ENCODE data around the gene NHLH1. TPM values are rescaled to one million over a fixed set of nuclear protein-coding genes. Genes with fewer than 3 reads are reported as not detected.
A peak's percentile ranks its signal among the peaks of the same experiment; 100 is the strongest.
"Not testable (repeated sequence)": the region's sequence is repeated elsewhere in the genome, so short reads cannot be mapped to it uniquely, and the experiment has no call there.

NHLH1 gene
- total and polyA plus RNA-seq, 3 experiments from 2014 or later = 0.38 to 0.48 TPM; not detected in 1

GRCh38 chr1:160373696-160374095 lies 6.8 kb downstream of the NHLH1 start:
- H3K27me3 ChIP-seq (ENCODE audit: insufficient read depth, low read length, poor library complexity, severe bottlenecking) = no peaks in the 10 kb centered on the region

GRCh38 chr1:160374306-160375110 lies 7.6 kb downstream of the NHLH1 start:
- ChIA-PET POLR2A (interaction anchor here (0.6 kb wide), 1 partner anchor 190 kb away, joined by 3 read pairs; no protein-coding TSS in a partner anchor), CTCF (interaction anchor here (0.7 to 1.4 kb wide), 4 partner anchors 24 to 232 kb away, joined by 3 to 6 read pairs (median 4); no protein-coding TSS in a partner anchor)
- peak overlapping the region in 2 of 8 donors; percentile 24 to 26 for H3K27ac Mint-ChIP-seq
- no peak for DNase-seq
- H3K4me1 ChIP-seq (ENCODE audit: insufficient read depth, low read length) = peaks cover 10% of the 10 kb centered on the region
- H3K9me3 Mint-ChIP-seq = no peaks in the 10 kb centered on the region
- H3K27me3 Mint-ChIP-seq = peaks cover 0 to 6% of the 10 kb centered on the region in 2 donors
- no peak overlapping the region for H3K27ac ChIP-seq (ENCODE audit: low read depth, low read length)
- H3K27me3 ChIP-seq (ENCODE audit: insufficient read depth, low read length, poor library complexity, severe bottlenecking) = no peaks in the 10 kb centered on the region
- no peaks in the 10 kb centered on the region for H3K36me3 ChIP-seq (ENCODE audit: insufficient read depth, low read length)
- H3K36me3 Mint-ChIP-seq = no peaks in the 10 kb centered on the region
- no peaks in the 10 kb centered on the region for H3K9me3 ChIP-seq (ENCODE audit: low read length)
- H3K4me3 ChIP-seq (ENCODE audit: low read length) = no peak overlapping the region
- H3K4me3 Mint-ChIP-seq = no peak overlapping the region
- peaks cover 13 to 14% (median 14%) of the 10 kb centered on the region in 3 donors for H3K4me1 Mint-ChIP-seq

More at GRCh38 chr1:160373696-160374095, 6.8 kb downstream of the NHLH1 start:
- Histone ChIP-seq H3K27ac (ENCODE audit: low read depth, low read length) (no peak overlapping the region), H3K36me3 (ENCODE audit: insufficient read depth, low read length) (no peaks in the 10 kb centered on the region), H3K4me3 (ENCODE audit: low read length) (no peak overlapping the region), H3K9me3 (ENCODE audit: low read length) (no peaks in the 10 kb centered on the region), H3K4me1 (ENCODE audit: insufficient read depth, low read length) (peaks cover 10% of the 10 kb centered on the region)
- no peak overlapping the region for H3K4me3 Mint-ChIP-seq
- peak overlapping the region in 1 of 8 donors; percentile 55 for H3K27ac Mint-ChIP-seq
- no peaks in the 10 kb centered on the region for H3K9me3 Mint-ChIP-seq
- POLR2A ChIA-PET = interaction anchor here (0.7 kb wide), 1 partner anchor 112 kb away, joined by 3 read pairs; no protein-coding TSS in a partner anchor
- no peak for DNase-seq
- CTCF ChIA-PET = interaction anchor here (1.7 kb wide), 1 partner anchor 82 kb away, joined by 3 read pairs; no protein-coding TSS in a partner anchor
- H3K4me1 Mint-ChIP-seq = peaks cover 13 to 14% (median 14%) of the 10 kb centered on the region in 3 donors
- peaks cover 0 to 5% of the 10 kb centered on the region in 2 donors for H3K27me3 Mint-ChIP-seq
- H3K36me3 Mint-ChIP-seq = no peaks in the 10 kb centered on the region

GRCh38 chr1:160375788-160376524 lies 9.1 kb downstream of the NHLH1 start:
- ChIA-PET POLR2A (no interaction called here), CTCF (interaction anchor here (0.8 to 2.0 kb wide), 12 partner anchors 8 to 297 kb away, joined by 3 to 11 read pairs (median 4); partner anchors contain the start of genes KCNJ9 and NHLH1)
- H3K4me3 Mint-ChIP-seq = peak overlapping the region in 4 of 7 donors; percentile 34 to 52 (median 48)
- H3K27ac ChIP-seq (ENCODE audit: low read depth, low read length) = no peak overlapping the region
- H3K36me3 Mint-ChIP-seq = no peaks in the 10 kb centered on the region
- H3K36me3 ChIP-seq (ENCODE audit: insufficient read depth, low read length) = no peaks in the 10 kb centered on the region
- DNase-seq = peak in 1 of 5 donors; percentile 1
- H3K27ac Mint-ChIP-seq = peak overlapping the region in 4 of 8 donors; percentile 4 to 61 (median 37)
- peaks cover 0 to 6% of the 10 kb centered on the region in 2 donors for H3K27me3 Mint-ChIP-seq
- peaks cover 10% of the 10 kb centered on the region for H3K4me1 ChIP-seq (ENCODE audit: insufficient read depth, low read length)
- no peaks in the 10 kb centered on the region for H3K9me3 Mint-ChIP-seq
- H3K9me3 ChIP-seq (ENCODE audit: low read length) = no peaks in the 10 kb centered on the region
- no peak overlapping the region for H3K4me3 ChIP-seq (ENCODE audit: low read length)
- peaks cover 13 to 14% (median 14%) of the 10 kb centered on the region in 3 donors for H3K4me1 Mint-ChIP-seq
- no peaks in the 10 kb centered on the region for H3K27me3 ChIP-seq (ENCODE audit: insufficient read depth, low read length, poor library complexity, severe bottlenecking)

GRCh38 chr1:160376525-160377131 lies 9.8 kb downstream of the NHLH1 start:
- Mint-ChIP-seq H3K27ac (peak overlapping the region in 2 of 8 donors; percentile 68 to 69), H3K27me3 (peaks cover 0 to 6% of the 10 kb centered on the region in 2 donors), H3K4me1 (peaks cover 13 to 14% (median 14%) of the 10 kb centered on the region in 3 donors), H3K36me3 (no peaks in the 10 kb centered on the region), H3K4me3 (peak overlapping the region in 2 of 7 donors; percentile 49 to 52), H3K9me3 (no peaks in the 10 kb centered on the region)
- CTCF ChIA-PET = interaction anchor here (0.8 to 2.0 kb wide), 14 partner anchors 9 to 298 kb away, joined by 3 to 11 read pairs (median 4); partner anchors contain the start of genes IGSF8, KCNJ9 and NHLH1
- POLR2A ChIA-PET = no interaction called here
- H3K4me3 ChIP-seq (ENCODE audit: low read length) = no peak overlapping the region
- H3K27ac ChIP-seq (ENCODE audit: low read depth, low read length) = no peak overlapping the region
- H3K9me3 ChIP-seq (ENCODE audit: low read length) = no peaks in the 10 kb centered on the region
- peaks cover 10% of the 10 kb centered on the region for H3K4me1 ChIP-seq (ENCODE audit: insufficient read depth, low read length)
- peak in 2 of 5 donors; percentile 34 to 37 for DNase-seq
- H3K36me3 ChIP-seq (ENCODE audit: insufficient read depth, low read length) = no peaks in the 10 kb centered on the region
- H3K27me3 ChIP-seq (ENCODE audit: insufficient read depth, low read length, poor library complexity, severe bottlenecking) = no peaks in the 10 kb centered on the region

- H3K4me3 ChIP-seq (ENCODE audit: low read length) = no peak overlapping the region
- CTCF ChIA-PET = interaction anchor here (1.0 to 2.0 kb wide), 10 partner anchors 13 to 299 kb away, joined by 3 to 11 read pairs (median 5); partner anchors contain the start of genes IGSF8 and NHLH1
- H3K27ac ChIP-seq (ENCODE audit: low read depth, low read length) = no peak overlapping the region
- H3K27me3 Mint-ChIP-seq = peaks cover 0 to 4% of the 10 kb centered on the region in 2 donors
- no peaks in the 10 kb centered on the region for H3K36me3 Mint-ChIP-seq
- DNase-seq = no peak
- H3K9me3 ChIP-seq (ENCODE audit: low read length) = no peaks in the 10 kb centered on the region
- H3K9me3 Mint-ChIP-seq = no peaks in the 10 kb centered on the region
- no peak overlapping the region for H3K4me3 Mint-ChIP-seq
- no peaks in the 10 kb centered on the region for H3K27me3 ChIP-seq (ENCODE audit: insufficient read depth, low read length, poor library complexity, severe bottlenecking)
- H3K4me1 ChIP-seq (ENCODE audit: insufficient read depth, low read length) = peaks cover 10% of the 10 kb centered on the region
- no peaks in the 10 kb centered on the region for H3K36me3 ChIP-seq (ENCODE audit: insufficient read depth, low read length)
- POLR2A ChIA-PET = no interaction called here
- peaks cover 13 to 14% (median 14%) of the 10 kb centered on the region in 3 donors for H3K4me1 Mint-ChIP-seq
- H3K27ac Mint-ChIP-seq = no peak overlapping the region
Observed at GRCh38 chr1:160377585-160378206, 10.8 kb downstream of the NHLH1 start.

GRCh38 chr1:160384812-160385211 lies 17.9 kb downstream of the NHLH1 start:
- H3K4me3 ChIP-seq (ENCODE audit: low read length); H3K27ac Mint-ChIP-seq; H3K4me1 Mint-ChIP-seq; H3K27ac ChIP-seq (ENCODE audit: low read depth, low read length); DNase-seq; H3K9me3 Mint-ChIP-seq; POLR2A ChIA-PET; H3K4me3 Mint-ChIP-seq; H3K36me3 ChIP-seq (ENCODE audit: insufficient read depth, low read length); CTCF ChIA-PET; H3K9me3 ChIP-seq (ENCODE audit: low read length); H3K4me1 ChIP-seq (ENCODE audit: insufficient read depth, low read length); H3K27me3 ChIP-seq (ENCODE audit: insufficient read depth, low read length, poor library complexity, severe bottlenecking): not testable (repeated sequence)
- Mint-ChIP-seq H3K36me3 (peaks cover 0 to 30% (median 2%) of the 10 kb centered on the region in 3 donors), H3K27me3 (peaks cover 7 to 12% of the 10 kb centered on the region in 2 donors)

GRCh38 chr1:160388406-160388805 lies 21.5 kb downstream of the NHLH1 start:
- H3K4me1 Mint-ChIP-seq; H3K27ac ChIP-seq (ENCODE audit: low read depth, low read length); H3K4me3 Mint-ChIP-seq; H3K27ac Mint-ChIP-seq; DNase-seq; POLR2A ChIA-PET; H3K36me3 ChIP-seq (ENCODE audit: insufficient read depth, low read length); H3K27me3 ChIP-seq (ENCODE audit: insufficient read depth, low read length, poor library complexity, severe bottlenecking); H3K9me3 ChIP-seq (ENCODE audit: low read length); H3K4me3 ChIP-seq (ENCODE audit: low read length); H3K4me1 ChIP-seq (ENCODE audit: insufficient read depth, low read length); H3K9me3 Mint-ChIP-seq: not testable (repeated sequence)
- peaks cover 10 to 20% of the 10 kb centered on the region in 2 donors for H3K27me3 Mint-ChIP-seq
- H3K36me3 Mint-ChIP-seq = peaks cover 0 to 30% (median 2%) of the 10 kb centered on the region in 3 donors
- CTCF ChIA-PET = interaction anchor here (1.3 kb wide), 1 partner anchor 10 kb away, joined by 3 read pairs; no protein-coding TSS in a partner anchor

Data from CD8-positive, alpha-beta memory T cell (primary cell).